ENCODE data around the gene SLC43A1. TPM values are rescaled to one million over a fixed set of nuclear protein-coding genes. Genes with fewer than 3 reads are reported as not detected.

The SLC43A1 gene
- total RNA-seq, 1 donor from 2014 or later: 15.9 TPM

- DNase-seq (ENCODE audit: extremely low read depth, low read depth, low spot score): no peak
Measured at GRCh38 chr11:57480409-57481137, 34.9 kb downstream of the SLC43A1 start.

DNA sequence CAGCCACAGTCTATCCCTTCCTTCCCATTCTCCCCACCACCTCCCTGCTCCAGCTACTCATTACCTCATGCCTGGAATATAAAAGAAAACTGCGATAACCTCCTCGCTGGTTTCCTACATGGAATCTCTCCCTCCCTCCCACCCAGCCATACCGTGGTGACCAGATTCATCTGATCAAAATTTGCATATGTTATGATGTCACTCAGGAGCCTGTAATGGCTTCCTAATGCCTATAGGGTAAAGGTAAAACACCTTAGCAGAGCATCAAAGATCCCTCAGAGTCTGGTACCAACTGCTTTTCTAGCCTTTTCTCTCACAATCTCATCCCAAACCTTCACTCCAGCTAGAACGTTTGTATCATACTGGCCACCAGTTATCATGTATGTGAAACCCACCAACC lies 35.6 kb downstream of the SLC43A1 start:
- no peak for DNase-seq (ENCODE audit: extremely low read depth, low read depth, low spot score)

GRCh38 chr11:57479021-57479663 lies 36.4 kb downstream of the SLC43A1 start:
- no peak for DNase-seq (ENCODE audit: extremely low read depth, low read depth, low spot score)

DNA sequence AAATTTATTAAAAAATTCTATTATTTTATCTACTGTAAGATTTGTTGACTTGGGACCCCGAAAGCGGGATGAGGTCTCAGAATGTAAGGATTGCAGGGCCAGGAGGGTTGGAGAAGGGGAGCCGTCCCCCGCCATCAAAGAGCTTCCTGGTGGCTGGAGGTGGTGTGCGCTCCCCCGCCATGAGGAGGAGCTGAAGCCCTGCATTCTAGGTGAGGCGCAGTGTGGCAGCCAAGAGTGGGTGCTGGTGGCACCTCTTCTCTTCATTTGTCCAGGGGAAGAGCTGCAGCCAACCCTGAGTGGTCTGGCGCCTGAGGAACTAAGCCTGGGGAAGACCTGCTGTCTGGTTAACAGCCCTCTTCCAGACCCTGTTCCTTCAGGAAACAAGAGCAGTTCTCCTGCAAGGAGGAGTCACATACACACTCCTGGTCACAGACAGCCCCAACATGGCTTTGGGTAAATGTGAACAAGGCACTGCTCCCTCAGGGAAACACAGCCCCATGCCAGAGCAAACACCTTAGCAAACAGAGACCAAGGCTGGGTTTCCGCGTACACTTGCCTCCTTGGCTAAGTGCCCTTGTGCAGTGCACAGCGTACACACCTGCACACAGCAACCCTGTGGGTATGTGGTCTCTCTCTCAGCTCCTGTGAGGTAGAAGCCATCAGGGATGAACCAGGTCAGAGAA lies 37.9 kb downstream of the SLC43A1 start:
- no peak for DNase-seq (ENCODE audit: extremely low read depth, low read depth, low spot score)

DNA sequence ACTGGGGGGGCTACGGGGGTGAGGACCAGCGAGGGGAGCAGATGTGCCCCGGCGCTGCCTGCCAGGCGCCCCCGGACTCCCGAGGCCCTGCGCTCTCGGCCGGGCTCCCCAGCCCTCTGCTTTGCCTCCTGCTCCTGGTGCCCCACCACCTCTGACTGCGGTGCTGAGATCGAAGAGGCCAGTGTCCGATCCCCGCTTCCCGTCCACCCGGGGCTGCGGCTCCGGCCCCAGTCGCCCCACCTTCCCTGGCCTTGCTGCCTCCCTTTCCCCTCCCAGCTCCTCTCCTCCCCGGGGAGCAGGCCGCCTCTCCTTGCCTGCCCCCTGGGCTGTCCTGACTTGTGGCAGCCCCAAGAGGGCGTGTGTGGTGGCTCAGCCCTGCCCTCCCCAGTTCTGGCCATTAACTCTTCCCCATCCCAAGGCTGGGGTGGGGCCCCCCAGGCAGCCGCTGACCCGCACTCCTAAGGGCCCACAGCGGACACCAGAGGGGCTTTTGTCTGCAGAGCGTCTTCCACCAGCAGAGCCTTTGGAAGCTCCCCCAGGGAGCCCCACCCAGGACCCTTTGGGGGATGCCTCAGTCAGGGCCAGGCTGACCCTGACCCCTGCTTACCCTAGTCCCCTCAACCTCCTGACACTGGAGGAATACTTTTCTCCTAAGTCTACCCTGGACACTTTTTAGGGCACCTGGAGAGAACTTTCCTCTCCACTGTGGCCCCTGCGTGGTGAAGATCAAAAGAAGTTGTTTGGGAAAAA lies 38.6 kb downstream of the SLC43A1 start:
- no peak for DNase-seq (ENCODE audit: extremely low read depth, low read depth, low spot score)

DNA sequence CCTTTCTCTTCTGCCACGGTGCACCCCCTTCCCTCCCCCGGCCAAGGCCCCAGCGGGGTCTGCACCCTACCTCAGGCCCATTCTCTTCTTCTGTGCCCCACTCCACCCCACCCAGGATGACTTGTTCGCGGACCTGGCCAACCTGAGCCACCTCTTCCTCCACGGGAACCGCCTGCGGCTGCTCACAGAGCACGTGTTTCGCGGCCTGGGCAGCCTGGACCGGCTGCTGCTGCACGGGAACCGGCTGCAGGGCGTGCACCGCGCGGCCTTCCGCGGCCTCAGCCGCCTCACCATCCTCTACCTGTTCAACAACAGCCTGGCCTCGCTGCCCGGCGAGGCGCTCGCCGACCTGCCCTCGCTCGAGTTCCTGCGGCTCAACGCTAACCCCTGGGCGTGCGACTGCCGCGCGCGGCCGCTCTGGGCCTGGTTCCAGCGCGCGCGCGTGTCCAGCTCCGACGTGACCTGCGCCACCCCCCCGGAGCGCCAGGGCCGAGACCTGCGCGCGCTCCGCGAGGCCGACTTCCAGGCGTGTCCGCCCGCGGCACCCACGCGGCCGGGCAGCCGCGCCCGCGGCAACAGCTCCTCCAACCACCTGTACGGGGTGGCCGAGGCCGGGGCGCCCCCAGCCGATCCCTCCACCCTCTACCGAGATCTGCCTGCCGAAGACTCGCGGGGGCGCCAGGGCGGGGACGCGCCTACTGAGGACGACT lies 39.3 kb downstream of the SLC43A1 start:
- no peak for DNase-seq (ENCODE audit: extremely low read depth, low read depth, low spot score)

- DNase-seq (ENCODE audit: extremely low read depth, low read depth, low spot score): no peak
Measured at GRCh38 chr11:57475671-57476046, 39.8 kb downstream of the SLC43A1 start.

GRCh38 chr11:57475191-57475590 lies 40.3 kb downstream of the SLC43A1 start:
- DNase-seq (ENCODE audit: extremely low read depth, low read depth, low spot score): no peak

DNA sequence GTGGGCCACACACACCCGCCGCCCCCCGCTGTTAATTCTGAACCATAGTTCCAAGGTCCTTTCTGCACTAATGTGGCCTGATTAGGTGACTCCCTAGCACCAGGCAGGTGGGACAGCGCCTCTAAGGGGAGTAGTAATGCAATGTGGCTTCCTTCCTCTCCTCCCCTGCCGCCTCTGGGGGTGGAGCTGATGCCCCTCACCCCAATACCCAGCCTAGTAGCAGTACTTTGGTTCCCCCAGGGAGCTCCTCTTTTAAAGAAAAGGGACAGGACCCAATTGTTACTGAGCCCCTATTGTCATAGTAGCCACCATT lies 40.7 kb downstream of the SLC43A1 start:
- no peak for DNase-seq (ENCODE audit: extremely low read depth, low read depth, low spot score)

GRCh38 chr11:57474017-57474802 lies 41.3 kb downstream of the SLC43A1 start:
- no peak for DNase-seq (ENCODE audit: extremely low read depth, low read depth, low spot score)

- no peak for DNase-seq (ENCODE audit: extremely low read depth, low read depth, low spot score)
Measured at GRCh38 chr11:57473285-57473841, 42.1 kb downstream of the SLC43A1 start.

- no peak for DNase-seq (ENCODE audit: extremely low read depth, low read depth, low spot score)
Measured at GRCh38 chr11:57471496-57471895, 44.0 kb downstream of the SLC43A1 start.

DNA sequence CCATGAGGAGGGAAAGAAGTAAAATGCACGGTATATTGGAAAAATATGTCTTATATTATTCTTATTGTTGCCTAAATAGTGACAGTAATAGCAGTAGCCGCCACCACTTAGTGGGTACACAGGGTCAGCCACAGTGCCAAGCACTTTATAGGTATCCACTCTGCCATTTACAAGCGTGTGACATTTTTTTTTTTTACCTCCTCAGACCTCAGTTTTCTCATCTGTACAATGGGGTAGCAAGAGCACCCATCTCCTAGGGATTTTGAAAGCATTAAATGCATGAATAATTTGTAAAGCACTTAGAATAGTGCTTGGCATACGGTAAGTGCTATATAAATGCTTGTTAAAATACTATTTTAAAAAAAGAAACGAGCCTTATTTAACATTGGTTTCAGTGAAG lies 46.2 kb downstream of the SLC43A1 start:
- DNase-seq (ENCODE audit: extremely low read depth, low read depth, low spot score): no peak

- no peak for DNase-seq (ENCODE audit: extremely low read depth, low read depth, low spot score)
Measured at GRCh38 chr11:57468276-57468675, 47.2 kb downstream of the SLC43A1 start.

DNA sequence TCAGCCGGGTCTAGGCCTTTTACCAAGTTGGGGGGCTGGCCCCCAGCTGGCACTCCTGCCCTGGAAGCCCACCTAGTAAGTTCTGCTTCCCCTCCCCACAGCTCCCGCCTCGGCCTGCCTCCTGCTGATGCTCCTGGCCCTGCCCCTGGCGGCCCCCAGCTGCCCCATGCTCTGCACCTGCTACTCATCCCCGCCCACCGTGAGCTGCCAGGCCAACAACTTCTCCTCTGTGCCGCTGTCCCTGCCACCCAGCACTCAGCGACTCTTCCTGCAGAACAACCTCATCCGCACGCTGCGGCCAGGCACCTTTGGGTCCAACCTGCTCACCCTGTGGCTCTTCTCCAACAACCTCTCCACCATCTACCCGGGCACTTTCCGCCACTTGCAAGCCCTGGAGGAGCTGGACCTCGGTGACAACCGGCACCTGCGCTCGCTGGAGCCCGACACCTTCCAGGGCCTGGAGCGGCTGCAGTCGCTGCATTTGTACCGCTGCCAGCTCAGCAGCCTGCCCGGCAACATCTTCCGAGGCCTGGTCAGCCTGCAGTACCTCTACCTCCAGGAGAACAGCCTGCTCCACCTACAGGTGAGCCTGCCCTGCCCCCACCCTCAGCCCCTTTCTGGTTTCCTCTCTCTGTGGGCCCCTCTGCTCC lies 47.9 kb downstream of the SLC43A1 start:
- no peak for DNase-seq (ENCODE audit: extremely low read depth, low read depth, low spot score)

DNA sequence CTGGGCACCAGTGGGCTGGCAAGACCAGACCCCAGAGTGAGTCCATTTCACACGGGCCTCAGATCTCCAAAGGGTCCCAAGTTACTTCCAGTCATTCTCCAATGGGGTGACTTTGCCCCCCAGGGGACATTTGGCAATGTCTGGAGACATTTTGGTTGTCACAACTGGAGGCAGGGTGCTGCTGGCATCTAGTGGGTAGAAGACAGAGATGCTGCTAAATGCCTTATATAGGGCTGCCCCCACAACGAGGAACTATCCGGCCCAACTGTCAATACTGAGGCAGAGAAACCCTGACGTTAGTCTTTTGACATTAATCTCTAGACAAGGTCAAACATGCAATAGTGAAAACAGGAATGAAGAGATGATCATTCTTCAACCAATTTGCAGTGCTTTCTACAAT lies 48.8 kb downstream of the SLC43A1 start:
- DNase-seq (ENCODE audit: extremely low read depth, low read depth, low spot score): no peak

GRCh38 chr11:57464539-57465181 lies 50.8 kb downstream of the SLC43A1 start:
- no peak for DNase-seq (ENCODE audit: extremely low read depth, low read depth, low spot score)

GRCh38 chr11:57463671-57464538 lies 51.6 kb downstream of the SLC43A1 start:
- no peak for DNase-seq (ENCODE audit: extremely low read depth, low read depth, low spot score)
